ENCODE data around the gene RAMP1. TPM values are rescaled to one million over a fixed set of nuclear protein-coding genes. Genes with fewer than 3 reads are reported as not detected.

The RAMP1 gene
- total and polyA plus RNA-seq, 2 donors (not counting 1 experiment from before 2014, with no cell fraction given) = 3.3 to 16.0 TPM

GRCh38 chr2:237896507-237896892 lies 37.1 kb downstream of the RAMP1 start:
- Histone ChIP-seq H3K4me1 (ENCODE audit: control insufficient read depth, extremely low read depth, insufficient read depth, low read length) (no peaks in the 10 kb centered on the region), H3K4me2 (ENCODE audit: extremely low read depth, insufficient read depth, low read length) (no peak overlapping the region), H3K4me3 (replicated peaks in 1 of 4; ENCODE audit: control extremely low read depth in 1 of 4, insufficient read depth in 1 of 4, low read depth in 3 of 4, low read length in 4 of 4) (no peak overlapping the region), H3K27ac (ENCODE audit: insufficient read depth, low read length) (no peak overlapping the region), H3K9me3 (ENCODE audit: control insufficient read depth, insufficient read depth, low read depth, low read length) (no peaks in the 10 kb centered on the region), H3K9ac (ENCODE audit: insufficient read depth, low read length) (no peak overlapping the region), H4K20me1 (ENCODE audit: control insufficient read depth, extremely low read depth, insufficient read depth, low read length) (no peaks in the 10 kb centered on the region), H3K36me3 (ENCODE audit: control insufficient read depth, insufficient read depth, low read length) (no peaks in the 10 kb centered on the region), H3K79me2 (ENCODE audit: control insufficient read depth, insufficient read depth, low read length) (no peaks in the 10 kb centered on the region), H2AFZ (ENCODE audit: low read length) (no peak overlapping the region), H3K27me3 (ENCODE audit: control insufficient read depth, insufficient read depth, low read length) (no peaks in the 10 kb centered on the region)
- TF ChIP-seq EZH2 (IDR thresholded peaks at IDR 0.05; ENCODE audit: low read length, missing control alignments) (no peak), CTCF (conservative IDR thresholded peaks at IDR 0.05 in 1 of 2, IDR thresholded peaks at IDR 0.05 in 1 of 2; ENCODE audit: low read depth in 1 of 2, low read length in 2 of 2) (no peak)
- peak; percentile 21 to 46 for DNase-seq (ENCODE audit: low read depth in 2 of 2)

GRCh38 chr2:237896956-237897355 lies 37.5 kb downstream of the RAMP1 start:
- Histone ChIP-seq H3K36me3 (ENCODE audit: control insufficient read depth, insufficient read depth, low read length) (no peaks in the 10 kb centered on the region), H3K79me2 (ENCODE audit: control insufficient read depth, insufficient read depth, low read length) (no peaks in the 10 kb centered on the region), H3K4me2 (ENCODE audit: extremely low read depth, insufficient read depth, low read length) (no peak overlapping the region), H3K9ac (ENCODE audit: insufficient read depth, low read length) (no peak overlapping the region), H3K4me3 (replicated peaks in 1 of 4; ENCODE audit: control extremely low read depth in 1 of 4, insufficient read depth in 1 of 4, low read depth in 3 of 4, low read length in 4 of 4) (no peak overlapping the region), H3K9me3 (ENCODE audit: control insufficient read depth, insufficient read depth, low read depth, low read length) (no peaks in the 10 kb centered on the region), H3K4me1 (ENCODE audit: control insufficient read depth, extremely low read depth, insufficient read depth, low read length) (no peaks in the 10 kb centered on the region), H3K27ac (ENCODE audit: insufficient read depth, low read length) (no peak overlapping the region), H2AFZ (ENCODE audit: low read length) (no peak overlapping the region), H4K20me1 (ENCODE audit: control insufficient read depth, extremely low read depth, insufficient read depth, low read length) (no peaks in the 10 kb centered on the region), H3K27me3 (ENCODE audit: control insufficient read depth, insufficient read depth, low read length) (no peaks in the 10 kb centered on the region)
- DNase-seq (ENCODE audit: low read depth in 2 of 2) = no peak
- TF ChIP-seq EZH2 (IDR thresholded peaks at IDR 0.05; ENCODE audit: low read length, missing control alignments) = no peak
- no peak for TF ChIP-seq CTCF (conservative IDR thresholded peaks at IDR 0.05 in 1 of 2, IDR thresholded peaks at IDR 0.05 in 1 of 2; ENCODE audit: low read depth in 1 of 2, low read length in 2 of 2)

GRCh38 chr2:237898057-237898414 lies 38.6 kb downstream of the RAMP1 start:
- Histone ChIP-seq H3K4me3 (replicated peaks in 1 of 4; ENCODE audit: control extremely low read depth in 1 of 4, insufficient read depth in 1 of 4, low read depth in 3 of 4, low read length in 4 of 4) (no peak overlapping the region), H3K79me2 (ENCODE audit: control insufficient read depth, insufficient read depth, low read length) (no peaks in the 10 kb centered on the region), H3K36me3 (ENCODE audit: control insufficient read depth, insufficient read depth, low read length) (no peaks in the 10 kb centered on the region), H3K9ac (ENCODE audit: insufficient read depth, low read length) (no peak overlapping the region), H3K27me3 (ENCODE audit: control insufficient read depth, insufficient read depth, low read length) (no peaks in the 10 kb centered on the region), H3K27ac (ENCODE audit: insufficient read depth, low read length) (no peak overlapping the region), H3K9me3 (ENCODE audit: control insufficient read depth, insufficient read depth, low read depth, low read length) (no peaks in the 10 kb centered on the region), H3K4me2 (ENCODE audit: extremely low read depth, insufficient read depth, low read length) (no peak overlapping the region), H3K4me1 (ENCODE audit: control insufficient read depth, extremely low read depth, insufficient read depth, low read length) (no peaks in the 10 kb centered on the region), H4K20me1 (ENCODE audit: control insufficient read depth, extremely low read depth, insufficient read depth, low read length) (no peaks in the 10 kb centered on the region), H2AFZ (ENCODE audit: low read length) (no peak overlapping the region)
- peak in 1 of 2 donors; percentile 23 for DNase-seq (ENCODE audit: low read depth in 2 of 2)
- TF ChIP-seq CTCF (conservative IDR thresholded peaks at IDR 0.05 in 1 of 2, IDR thresholded peaks at IDR 0.05 in 1 of 2; ENCODE audit: low read depth in 1 of 2, low read length in 2 of 2) (no peak), EZH2 (IDR thresholded peaks at IDR 0.05; ENCODE audit: low read length, missing control alignments) (no peak)

Data from fibroblast of lung (primary cell).